Ovary (tissue), 9 donors: Measurements from ENCODE around the gene SND1. TPM values are rescaled to one million over a fixed set of nuclear protein-coding genes. Genes with fewer than 3 reads are reported as not detected.

Source experiments
- DNase-seq, 5 donors: peaks; one replicate each; pipeline ENCODE4 v3.0.0-alpha.2; 2019 to 2020
- H3K27ac ChIP-seq, 2 donors: fragments of 200-600 bp; one replicate each; pipeline versions ENCODE4 v1.5.1 to v1.8.0; 2019 to 2022
- H3K27me3 ChIP-seq: fragments of 200-600 bp; one replicate; pipeline ENCODE4 v1.8.0; 2022
- H3K36me3 ChIP-seq: fragments of 200-600 bp; sonication (generic); one replicate; pipeline ENCODE4 v1.5.1; 2019
- H3K4me1 ChIP-seq: one replicate; pipeline ENCODE4 v1.8.1; 2013; ENCODE audit warnings: mild to moderate bottlenecking, moderate library complexity; ENCODE audit not compliant: insufficient read depth
- H3K4me3 ChIP-seq: fragments of 200-600 bp; sonication (generic); one replicate; pipeline ENCODE4 v1.5.1; 2017
- H3K9me3 ChIP-seq, 2 donors: fragments of 200-600 bp in 1 of 2; sonication (generic) in 1 of 2; one replicate each; pipeline versions ENCODE4 v1.5.1 to v1.8.1; 2013 to 2019; ENCODE audit warnings: mild to moderate bottlenecking in 1 of 2, moderate library complexity in 1 of 2
- EP300 ChIP-seq: sonication (generic); formaldehyde crosslinking; IDR thresholded peaks from one replicate; pipeline ENCODE4 v1.6.1; 2017; ENCODE audit warnings: antibody characterized with exemption
- POLR2A ChIP-seq: fragments of 450-650 bp; IDR thresholded peaks from one replicate; pipeline ENCODE4 v1.6.1; 2017; ENCODE audit warnings: antibody characterized with exemption, mild to moderate bottlenecking, moderate library complexity
- WGBS, 3 donors: extraction: QIAGEN DNeasy Blood & Tissue Kit in 1 of 3; methylation state at CpG; one replicate each; pipeline versions ENCODE4 v1.1.5 to v1.1.7; 2013 to 2017; 5-methylcytosine and 5-hydroxymethylcytosine counted together
- intact Hi-C, 4 donors: fragments of 100-400 bp; cut with DNase I; formaldehyde crosslinking; loops; one replicate each; pipeline versions ENCODE4 v1.11.0 to v1.15.1; 2022 to 2023
- polyA plus RNA-seq, 2 donors: library from polyadenylated mRNA; stranded (reverse); fragments of 200-250 nt in 1 of 2; fragments of 350-450 nt in 1 of 2; fragmentation: Illumina TruSeq in 1 of 2; extraction: RNeasy Lipid Tissue Mini Kit (QIAGEN cat#74804) in 1 of 2; gene quantifications; one replicate each; pipeline ENCODE4 v1.2.3, GENCODE V29; 2013 to 2014
- total RNA-seq, 7 donors: library from RNA; depleted of rRNA in 2 of 7; stranded (reverse); fragments of >200 nt in 2 of 7; fragmentation: NEBNext Ultra II Directional in 3 of 7; extraction: Animal tissue kit (Norgen Biotek cat#: 25700) in 3 of 7; gene quantifications; one replicate each; pipeline versions ENCODE4 v1.1.0 to v1.2.4, GENCODE V29; 2016 to 2023
- TF ChIP-seq, protein P1 (sequence below), 3 donors: fragments of 450-650 bp in 2 of 3; fragments of 200-600 bp in 1 of 3; IDR thresholded peaks; one replicate each; pipeline versions ENCODE4 v1.5.1 to v1.8.0; 2016 to 2022; ENCODE audit warnings: antibody characterized with exemption in 3 of 3, mild to moderate bottlenecking in 1 of 3
- donor health status: DM: no; HTN: no; CAD: no; lungs with moderate emphysema.
- donor health status: DM: no; HTN: no; CAD: no.
- donor health status: Bipolar disorder and iron deficiency.
- donor health status: DM: yes; HTN: yes; CAD: no.
- donor health status: DM: no; HTN: no; CAD: no.
- donor health status: DM: yes; HTN: yes; CAD: no.

SND1 gene
- total and polyA plus RNA-seq, 9 donors: 91.4 to 297 (median 182) TPM

DNA sequence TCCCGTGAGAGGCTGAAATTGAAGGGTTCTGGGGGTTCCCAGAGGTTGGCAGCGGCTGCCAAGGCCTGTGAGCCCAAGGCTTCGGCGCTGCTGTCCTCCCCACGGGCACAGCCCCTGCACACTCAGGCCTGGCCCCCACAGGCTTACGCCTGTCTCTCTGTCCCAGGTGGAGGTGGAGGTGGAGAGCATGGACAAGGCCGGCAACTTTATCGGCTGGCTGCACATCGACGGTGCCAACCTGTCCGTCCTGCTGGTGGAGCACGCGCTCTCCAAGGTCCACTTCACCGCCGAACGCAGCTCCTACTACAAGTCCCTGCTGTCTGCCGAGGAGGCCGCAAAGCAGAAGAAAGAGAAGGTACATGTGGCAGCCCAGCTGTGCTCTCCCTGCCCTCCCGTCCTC, 422.3 kb downstream of the SND1 start:
- DNase-seq: no peak
- Histone ChIP-seq H3K27ac (no peak overlapping the region), H3K36me3 (no peaks in the 10 kb centered on the region), H3K9me3 (no peaks in the 10 kb centered on the region), H3K4me3 (no peak overlapping the region), H3K27me3 (no peaks in the 10 kb centered on the region), H3K4me1 (no peaks in the 10 kb centered on the region)
- intact Hi-C loops: no loop called here
- WGBS, 3 donors: 81% methylated on average over 19 of the region's 19 CpGs
- TF ChIP-seq, protein P1, sequence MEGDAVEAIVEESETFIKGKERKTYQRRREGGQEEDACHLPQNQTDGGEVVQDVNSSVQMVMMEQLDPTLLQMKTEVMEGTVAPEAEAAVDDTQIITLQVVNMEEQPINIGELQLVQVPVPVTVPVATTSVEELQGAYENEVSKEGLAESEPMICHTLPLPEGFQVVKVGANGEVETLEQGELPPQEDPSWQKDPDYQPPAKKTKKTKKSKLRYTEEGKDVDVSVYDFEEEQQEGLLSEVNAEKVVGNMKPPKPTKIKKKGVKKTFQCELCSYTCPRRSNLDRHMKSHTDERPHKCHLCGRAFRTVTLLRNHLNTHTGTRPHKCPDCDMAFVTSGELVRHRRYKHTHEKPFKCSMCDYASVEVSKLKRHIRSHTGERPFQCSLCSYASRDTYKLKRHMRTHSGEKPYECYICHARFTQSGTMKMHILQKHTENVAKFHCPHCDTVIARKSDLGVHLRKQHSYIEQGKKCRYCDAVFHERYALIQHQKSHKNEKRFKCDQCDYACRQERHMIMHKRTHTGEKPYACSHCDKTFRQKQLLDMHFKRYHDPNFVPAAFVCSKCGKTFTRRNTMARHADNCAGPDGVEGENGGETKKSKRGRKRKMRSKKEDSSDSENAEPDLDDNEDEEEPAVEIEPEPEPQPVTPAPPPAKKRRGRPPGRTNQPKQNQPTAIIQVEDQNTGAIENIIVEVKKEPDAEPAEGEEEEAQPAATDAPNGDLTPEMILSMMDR (IDR thresholded peaks at IDR 0.05): no peak

DNA sequence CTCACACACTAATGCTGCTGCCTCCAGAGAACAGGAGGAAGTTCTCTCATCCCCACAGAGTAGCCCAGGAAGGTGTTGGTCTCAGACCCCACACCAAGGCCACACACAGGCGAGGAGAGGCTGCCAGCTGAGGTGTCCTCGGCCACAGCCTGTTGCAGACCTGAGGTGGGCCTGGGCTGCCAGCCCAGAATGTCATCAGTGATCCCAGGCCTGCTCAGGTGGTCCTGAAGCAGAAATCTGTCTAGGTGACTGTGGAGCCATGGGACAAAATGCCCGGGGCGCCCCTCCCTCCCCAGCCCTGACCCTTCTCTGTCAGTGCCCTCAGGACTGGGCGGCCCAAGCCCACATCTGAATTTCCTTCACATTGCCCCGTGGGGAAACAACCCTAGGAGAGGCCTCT, 422.7 kb downstream of the SND1 start:
- intact Hi-C loops: no loop called here
- no peaks in the 10 kb centered on the region for H3K36me3 ChIP-seq
- no peaks in the 10 kb centered on the region for H3K27me3 ChIP-seq
- H3K4me3 ChIP-seq: no peak overlapping the region
- TF ChIP-seq, protein P1 (IDR thresholded peaks at IDR 0.05): no peak
- TF ChIP-seq EP300: no peak
- no peak for TF ChIP-seq POLR2A
- 79 to 87% (median 81%) methylated on average over 6 of the region's 6 CpGs for WGBS, 3 donors
- no peaks in the 10 kb centered on the region for H3K4me1 ChIP-seq
- H3K9me3 ChIP-seq: no peaks in the 10 kb centered on the region
- DNase-seq: no peak
- H3K27ac ChIP-seq: no peak overlapping the region

DNA sequence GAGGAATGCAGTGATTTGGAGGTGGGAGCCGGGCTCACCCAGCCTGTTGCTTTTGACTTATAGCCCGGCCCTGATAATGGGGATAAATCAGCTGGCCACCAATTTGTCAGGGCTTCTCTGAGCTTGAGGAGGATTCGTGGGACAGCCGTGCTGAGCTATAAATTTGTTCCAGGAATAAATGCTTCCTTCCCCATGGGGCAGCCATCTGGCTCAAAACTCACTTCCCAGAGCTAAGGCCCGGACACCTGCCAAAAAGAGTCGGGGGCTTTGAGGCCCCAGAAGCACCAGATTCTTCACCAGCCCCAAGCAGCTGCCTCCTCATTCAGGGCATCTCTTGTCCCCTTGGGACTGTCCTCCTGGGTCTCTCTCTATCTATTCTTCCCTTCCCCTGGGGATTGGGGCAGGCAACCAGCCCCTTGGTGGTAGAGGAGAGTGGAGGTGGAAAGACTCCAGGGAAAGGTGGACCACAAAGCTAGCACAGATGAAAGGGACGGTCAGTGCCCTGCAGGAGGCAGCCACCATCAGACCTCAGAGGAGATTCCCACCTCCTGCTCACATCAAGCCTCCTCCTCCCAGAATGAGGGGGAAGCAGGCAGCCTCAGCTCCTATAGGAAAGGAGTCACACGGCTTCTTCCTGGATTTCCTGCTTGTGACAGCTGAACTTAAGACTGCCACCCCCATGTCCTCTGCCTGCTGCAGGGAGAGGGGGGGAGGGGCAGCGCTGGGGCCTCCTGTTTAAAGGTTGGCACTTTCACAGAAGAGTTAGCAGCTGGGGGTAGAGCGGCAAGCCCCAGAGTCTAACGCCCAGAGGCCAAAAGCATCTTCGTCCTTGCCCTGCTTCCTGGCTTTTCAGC, 423.5 kb downstream of the SND1 start:
- intact Hi-C loops: no loop called here
- H3K9me3 ChIP-seq: no peaks in the 10 kb centered on the region
- WGBS, 3 donors: 80 to 82% (median 80%) methylated on average over 11 to 12 of the region's 12 CpGs
- H3K27ac ChIP-seq: no peak overlapping the region
- H3K36me3 ChIP-seq: no peaks in the 10 kb centered on the region
- H3K27me3 ChIP-seq: no peaks in the 10 kb centered on the region
- H3K4me3 ChIP-seq: no peak overlapping the region
- DNase-seq: no peak
- no peaks in the 10 kb centered on the region for H3K4me1 ChIP-seq
- TF ChIP-seq POLR2A: no peak
- TF ChIP-seq, protein P1 (IDR thresholded peaks at IDR 0.05): no peak

DNA sequence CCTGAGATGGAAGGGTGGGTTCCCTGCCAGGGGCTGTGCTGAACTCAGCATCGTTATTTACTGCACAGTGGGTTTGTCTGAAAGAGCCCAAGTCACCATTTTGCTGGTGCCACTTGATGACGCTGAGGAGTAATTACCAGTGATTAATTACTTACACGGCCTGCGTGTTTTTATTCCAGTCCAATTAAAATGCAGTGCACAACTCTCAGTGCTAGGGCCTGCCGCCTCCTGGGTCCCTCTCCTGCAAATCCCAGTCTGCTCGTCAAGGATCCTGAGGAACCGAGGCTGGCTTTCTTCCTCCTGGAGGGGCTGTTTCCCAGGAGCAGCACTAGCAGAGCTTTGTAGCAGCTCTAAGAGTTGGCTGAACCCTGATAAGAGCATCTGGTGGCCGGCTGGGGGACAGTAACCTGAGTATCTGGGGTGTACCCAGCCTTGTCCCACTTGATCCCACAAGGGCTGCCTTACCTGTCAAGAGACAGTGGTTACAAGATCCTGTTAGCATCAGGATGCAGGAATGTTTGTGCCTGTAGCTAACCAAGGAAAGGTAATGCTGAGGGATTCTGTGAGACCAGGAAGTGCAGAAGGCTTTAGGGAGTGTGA, 424.3 kb downstream of the SND1 start:
- DNase-seq: no peak
- Histone ChIP-seq H3K9me3 (no peaks in the 10 kb centered on the region), H3K4me1 (no peaks in the 10 kb centered on the region), H3K4me3 (no peak overlapping the region), H3K27me3 (no peaks in the 10 kb centered on the region), H3K36me3 (no peaks in the 10 kb centered on the region), H3K27ac (no peak overlapping the region)
- TF ChIP-seq EP300: no peak
- no peak for TF ChIP-seq POLR2A
- TF ChIP-seq, protein P1 (IDR thresholded peaks at IDR 0.05): no peak
- WGBS, 3 donors: 86 to 91% (median 87%) methylated on average over 8 of the region's 8 CpGs
- intact Hi-C loops: no loop called here
